Endothelial cell (in vitro differentiated cells): ENCODE data around the gene FDXR. TPM values are rescaled to one million over a fixed set of nuclear protein-coding genes. Genes with fewer than 3 reads are reported as not detected.
A peak's percentile ranks its signal among the peaks of the same experiment; 100 is the strongest.

Experiments used
- DNase-seq: peaks from one replicate; pipeline ENCODE4 v3.0.0; 2021; ENCODE audit warnings: low spot score
- H3K27ac Mint-ChIP-seq: one replicate; pipeline ENCODE4 v1.8.0; 2021; ENCODE audit warnings: mixed read lengths, inconsistent platforms; ENCODE audit not compliant: unreplicated experiment
- H3K27me3 Mint-ChIP-seq: one replicate; pipeline ENCODE4 v1.8.0; 2021; ENCODE audit warnings: mild to moderate bottlenecking, moderate library complexity, mixed read lengths, inconsistent platforms; ENCODE audit not compliant: unreplicated experiment
- H3K36me3 Mint-ChIP-seq: one replicate; pipeline ENCODE4 v1.8.0; 2021; ENCODE audit warnings: mild to moderate bottlenecking, low read depth, mixed read lengths, inconsistent platforms; ENCODE audit not compliant: unreplicated experiment
- H3K4me1 Mint-ChIP-seq: one replicate; pipeline ENCODE4 v1.8.0; 2021; ENCODE audit warnings: mild to moderate bottlenecking, mixed read lengths, inconsistent platforms; ENCODE audit not compliant: unreplicated experiment
- H3K4me3 Mint-ChIP-seq: one replicate; pipeline ENCODE4 v1.8.0; 2021; ENCODE audit warnings: mild to moderate bottlenecking, mixed read lengths, inconsistent platforms; ENCODE audit not compliant: unreplicated experiment
- H3K9me3 Mint-ChIP-seq: one replicate; pipeline ENCODE4 v1.8.0; 2021; ENCODE audit warnings: mixed read lengths, inconsistent platforms; ENCODE audit not compliant: unreplicated experiment
- CTCF ChIP-seq: fragments of 200-600 bp; sonication (generic); IDR thresholded peaks from one replicate; pipeline ENCODE4 v1.5.0; 2021; ENCODE audit warnings: antibody characterized with exemption; ENCODE audit not compliant: unreplicated experiment
- total RNA-seq: library from RNA; stranded (reverse); fragmentation: NEBNext Ultra II Directional; extraction: Animal tissue kit (Norgen Biotek cat#: 25700); gene quantifications from one replicate; pipeline ENCODE4 v1.2.1, GENCODE V29; 2021; ENCODE audit not compliant: unreplicated experiment

The FDXR gene
- total RNA-seq, 1 donor from 2014 or later = 22.1 TPM

GRCh38 chr17:74920306-74920620, 47.5 kb upstream of the FDXR start:
- no peak for DNase-seq
- no peak overlapping the region for H3K4me3 Mint-ChIP-seq

GRCh38 chr17:74919440-74920305, 46.9 kb upstream of the FDXR start:
- H3K27ac Mint-ChIP-seq = no peak overlapping the region
- DNase-seq = peak; percentile 40
- H3K4me1 Mint-ChIP-seq = no peaks in the 10 kb centered on the region
- H3K36me3 Mint-ChIP-seq = no peaks in the 10 kb centered on the region
- H3K4me3 Mint-ChIP-seq = no peak overlapping the region
- TF ChIP-seq CTCF = no peak
- no peaks in the 10 kb centered on the region for H3K9me3 Mint-ChIP-seq
- peaks cover 9% of the 10 kb centered on the region for H3K27me3 Mint-ChIP-seq

More at GRCh38 chr17:74920306-74920620, 47.5 kb upstream of the FDXR start:
- no peaks in the 10 kb centered on the region for H3K4me1 Mint-ChIP-seq
- no peak for TF ChIP-seq CTCF
- no peak overlapping the region for H3K27ac Mint-ChIP-seq
- H3K9me3 Mint-ChIP-seq = no peaks in the 10 kb centered on the region
- H3K36me3 Mint-ChIP-seq = no peaks in the 10 kb centered on the region
- H3K27me3 Mint-ChIP-seq = peaks cover 14% of the 10 kb centered on the region

- H3K36me3 Mint-ChIP-seq = no peaks in the 10 kb centered on the region
- no peaks in the 10 kb centered on the region for H3K4me1 Mint-ChIP-seq
- no peak for TF ChIP-seq CTCF
Measured at GRCh38 chr17:74918906-74919305, 46.1 kb upstream of the FDXR start.

GRCh38 chr17:74917430-74917829, 44.6 kb upstream of the FDXR start:
- H3K36me3 Mint-ChIP-seq = no peaks in the 10 kb centered on the region
- no peak for DNase-seq
- no peak overlapping the region for H3K4me3 Mint-ChIP-seq

More at GRCh38 chr17:74918906-74919305, 46.1 kb upstream of the FDXR start:
- no peak for DNase-seq
- Mint-ChIP-seq H3K4me3 (no peak overlapping the region), H3K27ac (no peak overlapping the region), H3K27me3 (peaks cover 7% of the 10 kb centered on the region), H3K9me3 (no peaks in the 10 kb centered on the region)

More at GRCh38 chr17:74917430-74917829, 44.6 kb upstream of the FDXR start:
- no peak overlapping the region for H3K27ac Mint-ChIP-seq
- no peaks in the 10 kb centered on the region for H3K9me3 Mint-ChIP-seq
- no peaks in the 10 kb centered on the region for H3K4me1 Mint-ChIP-seq
- TF ChIP-seq CTCF = no peak
- H3K27me3 Mint-ChIP-seq = peaks cover 8% of the 10 kb centered on the region
